ENCODE results near the gene F2RL2.

F2RL2 gene, protein sequence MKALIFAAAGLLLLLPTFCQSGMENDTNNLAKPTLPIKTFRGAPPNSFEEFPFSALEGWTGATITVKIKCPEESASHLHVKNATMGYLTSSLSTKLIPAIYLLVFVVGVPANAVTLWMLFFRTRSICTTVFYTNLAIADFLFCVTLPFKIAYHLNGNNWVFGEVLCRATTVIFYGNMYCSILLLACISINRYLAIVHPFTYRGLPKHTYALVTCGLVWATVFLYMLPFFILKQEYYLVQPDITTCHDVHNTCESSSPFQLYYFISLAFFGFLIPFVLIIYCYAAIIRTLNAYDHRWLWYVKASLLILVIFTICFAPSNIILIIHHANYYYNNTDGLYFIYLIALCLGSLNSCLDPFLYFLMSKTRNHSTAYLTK

GRCh38 chr5:76622973-76623596 is at the start of gene F2RL2:
F2RL2 (minus strand) TSS chr5:76623403; CDS start chr5:76623230, 173 bp downstream.
- peak within 1 kb of the TSS; percentile 0 to 22 for H3K4me3 ChIP-seq (replicated peaks in 1 of 2; ENCODE audit: low read depth in 2 of 2, low read length in 2 of 2)
- TF ChIP-seq, protein P1, sequence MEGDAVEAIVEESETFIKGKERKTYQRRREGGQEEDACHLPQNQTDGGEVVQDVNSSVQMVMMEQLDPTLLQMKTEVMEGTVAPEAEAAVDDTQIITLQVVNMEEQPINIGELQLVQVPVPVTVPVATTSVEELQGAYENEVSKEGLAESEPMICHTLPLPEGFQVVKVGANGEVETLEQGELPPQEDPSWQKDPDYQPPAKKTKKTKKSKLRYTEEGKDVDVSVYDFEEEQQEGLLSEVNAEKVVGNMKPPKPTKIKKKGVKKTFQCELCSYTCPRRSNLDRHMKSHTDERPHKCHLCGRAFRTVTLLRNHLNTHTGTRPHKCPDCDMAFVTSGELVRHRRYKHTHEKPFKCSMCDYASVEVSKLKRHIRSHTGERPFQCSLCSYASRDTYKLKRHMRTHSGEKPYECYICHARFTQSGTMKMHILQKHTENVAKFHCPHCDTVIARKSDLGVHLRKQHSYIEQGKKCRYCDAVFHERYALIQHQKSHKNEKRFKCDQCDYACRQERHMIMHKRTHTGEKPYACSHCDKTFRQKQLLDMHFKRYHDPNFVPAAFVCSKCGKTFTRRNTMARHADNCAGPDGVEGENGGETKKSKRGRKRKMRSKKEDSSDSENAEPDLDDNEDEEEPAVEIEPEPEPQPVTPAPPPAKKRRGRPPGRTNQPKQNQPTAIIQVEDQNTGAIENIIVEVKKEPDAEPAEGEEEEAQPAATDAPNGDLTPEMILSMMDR (IDR thresholded peaks at IDR 0.05; ENCODE audit: low read depth, low read length): no peak
- peak; percentile 76 to 85 for DNase-seq (ENCODE audit: low read depth in 2 of 2)

DNA sequence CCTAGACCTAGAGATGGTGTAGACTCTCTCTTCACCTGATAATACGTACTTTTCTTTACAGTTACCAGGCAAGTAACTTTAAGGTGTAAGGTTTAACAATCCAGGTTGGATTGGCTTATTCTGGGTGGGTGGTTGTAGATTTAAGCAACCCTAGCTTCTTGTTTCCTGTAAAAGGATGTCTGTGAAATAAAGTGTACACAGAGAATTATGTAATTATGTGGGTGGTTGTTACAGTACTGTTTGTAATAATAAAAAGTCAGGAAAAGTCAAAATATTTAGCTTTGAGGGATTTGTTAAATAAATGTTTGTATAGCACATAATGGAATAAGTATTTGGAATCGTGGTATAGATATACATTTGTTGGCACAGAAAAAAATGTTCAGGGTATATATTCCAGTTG is 49.0 kb upstream of the F2RL2 start:
- TF ChIP-seq, protein P1 (IDR thresholded peaks at IDR 0.05; ENCODE audit: low read depth, low read length): no peak
- DNase-seq (ENCODE audit: low read depth in 2 of 2): no peak
- no peak overlapping the region for H3K4me3 ChIP-seq (replicated peaks in 1 of 2; ENCODE audit: low read depth in 2 of 2, low read length in 2 of 2)

DNA sequence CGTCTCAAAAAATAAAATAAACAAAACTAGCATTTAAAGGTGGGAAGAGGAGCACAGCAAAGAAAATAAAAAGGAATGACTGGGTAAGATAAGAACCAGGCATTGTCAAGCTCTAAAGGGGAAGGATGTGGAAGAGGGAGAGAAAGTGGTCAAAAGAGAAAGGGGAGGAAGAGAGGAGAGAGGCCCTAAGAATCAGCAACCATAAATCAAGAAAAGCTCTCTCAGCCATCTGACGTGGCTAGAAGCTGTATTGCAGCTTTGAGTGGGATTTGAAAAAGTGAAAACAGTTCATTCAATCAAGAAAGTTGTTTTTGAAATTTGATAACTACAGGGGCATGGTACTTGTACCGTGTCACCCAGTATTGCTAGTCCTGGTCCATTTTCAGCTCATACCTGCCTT is 47.3 kb upstream of the F2RL2 start:
- no peak for DNase-seq (ENCODE audit: low read depth in 2 of 2)
- no peak overlapping the region for H3K4me3 ChIP-seq (replicated peaks in 1 of 2; ENCODE audit: low read depth in 2 of 2, low read length in 2 of 2)
- TF ChIP-seq, protein P1 (IDR thresholded peaks at IDR 0.05; ENCODE audit: low read depth, low read length): no peak

DNA sequence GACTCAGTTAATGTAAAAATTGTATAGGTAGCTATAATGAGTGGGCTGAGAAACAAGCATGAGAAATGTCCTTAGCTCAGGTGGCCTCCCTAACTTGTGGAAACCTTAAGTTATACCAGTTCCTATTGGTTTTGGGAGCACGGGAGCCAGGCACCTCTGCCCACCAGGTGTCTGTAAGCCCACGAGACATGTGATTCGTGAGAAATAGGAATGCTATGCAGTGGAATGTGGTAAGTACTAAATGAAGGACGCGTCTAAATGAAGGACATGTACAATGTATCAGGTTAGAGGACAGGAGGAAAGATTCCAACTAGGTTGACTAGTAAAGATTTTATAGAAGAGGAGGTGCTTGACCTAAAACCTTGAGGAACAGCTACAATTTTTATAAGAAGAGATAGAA is 46.0 kb upstream of the F2RL2 start:
- TF ChIP-seq, protein P1 (IDR thresholded peaks at IDR 0.05; ENCODE audit: low read depth, low read length): no peak
- H3K4me3 ChIP-seq (replicated peaks in 1 of 2; ENCODE audit: low read depth in 2 of 2, low read length in 2 of 2): no peak overlapping the region
- no peak for DNase-seq (ENCODE audit: low read depth in 2 of 2)

- TF ChIP-seq, protein P1 (IDR thresholded peaks at IDR 0.05; ENCODE audit: low read depth, low read length): no peak
- no peak for DNase-seq (ENCODE audit: low read depth in 2 of 2)
- no peak overlapping the region for H3K4me3 ChIP-seq (replicated peaks in 1 of 2; ENCODE audit: low read depth in 2 of 2, low read length in 2 of 2)
Observed at GRCh38 chr5:76667495-76667894, 44.3 kb upstream of the F2RL2 start.

- H3K4me3 ChIP-seq (replicated peaks in 1 of 2; ENCODE audit: low read depth in 2 of 2, low read length in 2 of 2): no peak overlapping the region
- TF ChIP-seq, protein P1 (IDR thresholded peaks at IDR 0.05; ENCODE audit: low read depth, low read length): no peak
- no peak for DNase-seq (ENCODE audit: low read depth in 2 of 2)
Observed at GRCh38 chr5:76664079-76664478, 40.9 kb upstream of the F2RL2 start.
